H1 (cell line): ENCODE measurements around the gene TEKT5. TPM values are rescaled to one million over a fixed set of nuclear protein-coding genes. Genes with fewer than 3 reads are reported as not detected.

ENCODE experiments used
- CTCF ChIA-PET: fragments of 300-600 bp; sonication (Branson Sonifier 250); formaldehyde crosslinking; loops from one replicate; lab custom pipeline; 2021; ENCODE audit not compliant: partially characterized antibody; lab: Charles Lee
- POLR2A ChIA-PET: fragments of 300-600 bp; sonication (Branson Sonifier 250); formaldehyde crosslinking; loops from one replicate; lab custom pipeline; 2021; ENCODE audit warnings: inconsistent platforms; ENCODE audit not compliant: partially characterized antibody; lab: Charles Lee
- DNase-seq, 2 experiments: peaks; one replicate each; pipeline versions ENCODE4 v3.0.0 to v3.0.0-alpha.2; 2010 to 2022; ENCODE audit warnings: low spot score in 2 of 2, low read depth in 1 of 2, mixed read lengths in 1 of 2
- FAIRE-seq: peaks from 2 replicates; lab custom pipeline; 2011; peaks lifted over from hg19 to GRCh38; lab: Jason Lieb, UNC
- H2AFZ ChIP-seq: 2 replicates; pipeline ENCODE4 v1.8.1; 2012; ENCODE audit warnings: low read length, inconsistent platforms
- H2AK5ac ChIP-seq: 2 replicates; pipeline ENCODE4 v1.6.1; 2013; ENCODE audit warnings: low read depth, low read length
- H2BK120ac ChIP-seq: replicated peaks from 2 replicates; pipeline ENCODE3; 2013; ENCODE audit warnings: low read depth, low read length, inconsistent platforms
- H2BK12ac ChIP-seq: 2 replicates; pipeline ENCODE4 v1.6.1; 2013; ENCODE audit warnings: low read depth, low read length
- H2BK15ac ChIP-seq: 2 replicates; pipeline ENCODE4 v1.6.1; 2013; ENCODE audit warnings: low read length
- H2BK20ac ChIP-seq: 2 replicates; pipeline ENCODE4 v1.6.1; 2013; ENCODE audit warnings: low read length
- H2BK5ac ChIP-seq: 2 replicates; pipeline ENCODE4 v1.6.1; 2013; ENCODE audit warnings: low read depth, low read length
- H3K14ac ChIP-seq: 2 replicates; pipeline ENCODE4 v1.6.1; 2013; ENCODE audit warnings: inconsistent platforms; ENCODE audit not compliant: insufficient read length
- H3K18ac ChIP-seq: 2 replicates; pipeline ENCODE4 v1.6.1; 2013; ENCODE audit warnings: low read length; ENCODE audit errors: extremely low read depth
- H3K23ac ChIP-seq: 2 replicates; pipeline ENCODE4 v1.6.1; 2013; ENCODE audit warnings: inconsistent platforms; ENCODE audit not compliant: insufficient read length
- H3K23me2 ChIP-seq: 2 replicates; pipeline ENCODE4 v1.6.1; 2013; ENCODE audit warnings: low read depth, low read length
- H3K27ac ChIP-seq: 2 replicates; pipeline ENCODE4 v1.6.1; 2011; ENCODE audit warnings: low read depth, low read length, inconsistent platforms
- H3K27me3 ChIP-seq, 4 experiments: replicated peaks in 1 of 4; 1 replicate in 1 of 4; 2 replicates in 3 of 4; pipeline versions ENCODE4 v1.6.1 to v1.8.1; 2011 to 2013; ENCODE audit warnings: low read length in 3 of 4, mild to moderate bottlenecking in 3 of 4, inconsistent platforms in 2 of 4, mixed read lengths in 2 of 4, moderate library complexity in 1 of 4; ENCODE audit not compliant: control insufficient read depth in 3 of 4, insufficient read depth in 3 of 4; ENCODE audit errors: extremely low read depth in 1 of 4
- H3K36me3 ChIP-seq, 4 experiments: 2 replicates each; pipeline versions ENCODE4 v1.6.1 to v1.8.1; 2011 to 2013; ENCODE audit warnings: mild to moderate bottlenecking in 4 of 4, low read length in 3 of 4, moderate library complexity in 2 of 4, control low read depth in 1 of 4, inconsistent platforms in 1 of 4; ENCODE audit not compliant: insufficient read depth in 4 of 4, control insufficient read depth in 2 of 4
- H3K4ac ChIP-seq: replicated peaks from 2 replicates; pipeline ENCODE3; 2013; ENCODE audit warnings: low read length, low read depth, mixed read lengths, inconsistent platforms; ENCODE audit not compliant: insufficient read length
- H3K4me1 ChIP-seq, 4 experiments: replicated peaks in 1 of 4; 1 replicate in 1 of 4; 2 replicates in 3 of 4; pipeline versions ENCODE4 v1.6.1 to v1.8.1; 2011 to 2013; ENCODE audit warnings: low read length in 3 of 4, inconsistent platforms in 2 of 4, mixed read lengths in 1 of 4; ENCODE audit not compliant: insufficient read depth in 4 of 4, control insufficient read depth in 3 of 4
- H3K4me2 ChIP-seq, 2 experiments: 2 replicates each; pipeline versions ENCODE4 v1.6.1 to v1.8.1; 2011 to 2013; ENCODE audit warnings: low read depth in 2 of 2, low read length in 2 of 2, control low read depth in 1 of 2, inconsistent platforms in 1 of 2, mild to moderate bottlenecking in 1 of 2; ENCODE audit not compliant: insufficient read depth in 1 of 2
- H3K4me3 ChIP-seq, 4 experiments: fragments of 200-600, 300-600 bp in 1 of 4; sonication (generic), shearing (Covaris generic), sonication (Bioruptor Twin) in 1 of 4; 2 replicates each; pipeline versions ENCODE4 v1.5.1 to v1.8.1; 2011 to 2016; ENCODE audit warnings: low read length in 4 of 4, low read depth in 3 of 4, control low read depth in 2 of 4, inconsistent platforms in 2 of 4, mild to moderate bottlenecking in 2 of 4, mixed read lengths in 1 of 4, moderate library complexity in 1 of 4; ENCODE audit not compliant: insufficient read depth in 2 of 4; ENCODE audit errors: extremely low read depth in 1 of 4
- H3K56ac ChIP-seq: replicated peaks from 2 replicates; pipeline ENCODE3; 2013; ENCODE audit warnings: low read depth, mild to moderate bottlenecking, mixed read lengths, low read length, inconsistent platforms; ENCODE audit not compliant: insufficient read length
- H3K79me1 ChIP-seq: 2 replicates; pipeline ENCODE4 v1.6.1; 2013; ENCODE audit warnings: low read depth, low read length, control low read depth
- H3K79me2 ChIP-seq, 2 experiments: 2 replicates each; pipeline versions ENCODE4 v1.6.1 to v1.8.1; 2012 to 2013; ENCODE audit warnings: low read length in 2 of 2, mild to moderate bottlenecking in 2 of 2, inconsistent platforms in 1 of 2; ENCODE audit not compliant: insufficient read depth in 2 of 2, control insufficient read depth in 1 of 2
- H3K9ac ChIP-seq, 4 experiments: replicated peaks in 1 of 4; 1 replicate in 1 of 4; 2 replicates in 3 of 4; pipeline versions ENCODE4 v1.6.1 to v1.8.1; 2011 to 2013; ENCODE audit warnings: low read depth in 3 of 4, low read length in 3 of 4, control low read depth in 2 of 4, mild to moderate bottlenecking in 2 of 4, moderate library complexity in 2 of 4, inconsistent platforms in 1 of 4; ENCODE audit errors: extremely low read depth in 1 of 4
- H3K9me3 ChIP-seq, 2 experiments: 2 replicates each; pipeline versions ENCODE4 v1.6.1 to v1.8.1; 2012 to 2013; ENCODE audit warnings: mild to moderate bottlenecking in 2 of 2, moderate library complexity in 2 of 2, control low read depth in 1 of 2, inconsistent platforms in 1 of 2, low read depth in 1 of 2, low read length in 1 of 2, mixed read lengths in 1 of 2; ENCODE audit not compliant: insufficient read depth in 2 of 2
- H4K20me1 ChIP-seq, 2 experiments: replicated peaks in 1 of 2; 2 replicates each; pipeline versions ENCODE3 to v1.8.1; 2011 to 2013; ENCODE audit warnings: inconsistent platforms in 2 of 2, low read length in 2 of 2, mild to moderate bottlenecking in 1 of 2; ENCODE audit not compliant: insufficient read depth in 2 of 2, control insufficient read depth in 1 of 2
- H4K5ac ChIP-seq: 2 replicates; pipeline ENCODE4 v1.6.1; 2013; ENCODE audit warnings: low read length, low read depth, mixed read lengths, inconsistent platforms; ENCODE audit not compliant: insufficient read length
- H4K8ac ChIP-seq: 2 replicates; pipeline ENCODE4 v1.8.0; 2013; ENCODE audit warnings: mild to moderate bottlenecking, moderate library complexity, low read length, inconsistent platforms; ENCODE audit not compliant: insufficient read depth; ENCODE audit errors: extremely low read depth
- H4K91ac ChIP-seq: replicated peaks from 2 replicates; pipeline ENCODE3; 2013; ENCODE audit warnings: low read length, mixed read lengths, inconsistent platforms; ENCODE audit not compliant: insufficient read length
- CREB1 ChIP-seq: IDR thresholded peaks from 2 replicates; pipeline ENCODE4 v1.6.1; 2012; ENCODE audit warnings: inconsistent platforms
- EP300 ChIP-seq, 2 experiments: IDR thresholded peaks; 1 replicate in 1 of 2; 2 replicates in 1 of 2; pipeline ENCODE4 v1.6.1; 2011 to 2012; ENCODE audit warnings: low read depth in 2 of 2, low read length in 2 of 2, mild to moderate bottlenecking in 2 of 2, borderline replicate concordance in 1 of 2, inconsistent platforms in 1 of 2, moderate library complexity in 1 of 2
- FOSL1 ChIP-seq: IDR thresholded peaks from 2 replicates; pipeline ENCODE4 v1.6.1; 2011; ENCODE audit warnings: mild to moderate bottlenecking, low read depth, low read length, moderate library complexity; ENCODE audit not compliant: insufficient read depth
- KDM5A ChIP-seq: fragments of 200-600 bp; IDR thresholded peaks from 2 replicates; pipeline ENCODE4 v1.7.1; 2012; ENCODE audit warnings: mild to moderate bottlenecking, low read length, inconsistent platforms, mixed read lengths
- NRF1 ChIP-seq: IDR thresholded peaks from 2 replicates; pipeline ENCODE4 v1.6.1; 2011; ENCODE audit warnings: mild to moderate bottlenecking, low read depth, low read length, improper control_type of control experiment
- POLR2A ChIP-seq, 2 experiments: IDR thresholded peaks; 1 replicate in 1 of 2; 2 replicates in 1 of 2; pipeline ENCODE4 v1.6.1; 2011; ENCODE audit warnings: low read depth in 2 of 2, low read length in 2 of 2, mild to moderate bottlenecking in 2 of 2; ENCODE audit errors: control extremely low read depth in 1 of 2
- RNF2 ChIP-seq: fragments of 200-900, 300-1000 bp; sonication (generic); IDR thresholded peaks from 2 replicates; pipeline ENCODE4 v1.7.1; 2016; ENCODE audit warnings: borderline replicate concordance, low read depth, mild to moderate bottlenecking, antibody characterized with exemption, low read length; ENCODE audit not compliant: poor library complexity, severe bottlenecking; ENCODE audit errors: missing control alignments
- RXRA ChIP-seq: IDR thresholded peaks from 2 replicates; pipeline ENCODE4 v1.6.1; 2011; ENCODE audit warnings: low read depth, mild to moderate bottlenecking, low read length, moderate library complexity; ENCODE audit not compliant: insufficient read depth
- TAF7 ChIP-seq: optimal IDR thresholded peaks from 2 replicates; pipeline ENCODE3; 2011; ENCODE audit warnings: low read depth, mild to moderate bottlenecking, inconsistent platforms, low read length, moderate library complexity, borderline replicate concordance
- TEAD4 ChIP-seq: IDR thresholded peaks from 2 replicates; pipeline ENCODE4 v1.6.1; 2012; ENCODE audit warnings: low read depth, low read length, inconsistent platforms, mixed read lengths
- WGBS, 2 experiments: shearing (Covaris generic) in 1 of 2; methylation state at CpG; one replicate each; pipeline versions ENCODE4 v1.1.6 to v1.1.7; 2013 to 2015; ENCODE audit warnings: low lambda C conversion rate in 2 of 2, mixed read lengths in 2 of 2, inconsistent platforms in 1 of 2, low coverage in 1 of 2, missing lambda C conversion rate in 1 of 2; ENCODE audit not compliant: insufficient replicate concordance in 2 of 2, insufficient coverage in 1 of 2, insufficient read length in 1 of 2; ENCODE audit errors: extremely low coverage in 1 of 2, missing lambda C conversion rate in 1 of 2; 5-methylcytosine and 5-hydroxymethylcytosine counted together
- polyA plus RNA-seq, 7 experiments: library from polyadenylated mRNA; depleted of rRNA in 3 of 7; stranded (reverse) in 5 of 7; unstranded in 2 of 7; fragments of >200 nt in 5 of 7; fragments of 200-250 nt in 2 of 7; gene quantifications; 1 replicate in 5 of 7; 2 replicates in 1 of 7; 4 replicates in 1 of 7; pipeline versions ENCODE4 v1.2.1 to v1.2.3, GENCODE V29; 2011 to 2013; ENCODE audit warnings: missing spikeins in 2 of 7, mixed read lengths in 2 of 7
- total RNA-seq: library from RNA; stranded (reverse); fragmentation: NEBNext Ultra II Directional; extraction: Animal tissue kit (Norgen Biotek cat#: 25700); gene quantifications from 2 replicates; pipeline ENCODE4 v1.2.1, GENCODE V29; 2021
- TF ChIP-seq, protein P1 (sequence below): IDR thresholded peaks from 2 replicates; pipeline ENCODE4 v1.6.1; 2012; ENCODE audit warnings: inconsistent platforms

TEKT5 gene
- total and polyA plus RNA-seq, 2 of the 8 experiments (the other 6 are each of a cell fraction or from before 2014, with no cell fraction given) = 0.95 TPM; not detected in 1

DNA sequence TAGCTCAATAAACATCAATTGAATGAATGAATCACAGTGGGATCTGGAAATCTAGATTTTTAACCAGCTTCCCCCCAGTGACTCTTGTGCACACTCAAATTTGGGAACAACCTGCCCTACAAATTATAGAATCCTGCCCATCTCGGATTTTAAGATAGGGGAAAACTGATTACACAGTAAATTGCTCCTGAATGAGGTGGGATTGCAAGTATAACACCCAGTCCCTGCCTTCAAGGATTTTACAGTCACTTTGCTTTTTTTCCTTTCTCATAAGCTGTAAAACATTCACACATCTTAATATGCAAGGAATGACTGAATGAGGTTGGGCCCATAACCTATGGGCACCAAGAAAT, 48.5 kb downstream of the TEKT5 start:
- Histone ChIP-seq H2AFZ (no peak overlapping the region), H3K4me3 (no peak overlapping the region), H3K27me3 (no peaks in the 10 kb centered on the region; a peak in 1 of 7 replicates), H2BK12ac (no peak overlapping the region), H2BK20ac (no peak overlapping the region), H3K23ac (no peak overlapping the region), H4K8ac (no peak overlapping the region), H4K20me1 (no peaks in the 10 kb centered on the region), H3K14ac (no peak overlapping the region), H2AK5ac (no peak overlapping the region), H3K4me2 (no peak overlapping the region), H2BK5ac (no peak overlapping the region), H2BK15ac (no peak overlapping the region), H4K5ac (no peak overlapping the region), H4K91ac (no peak overlapping the region), H3K9ac (no peak overlapping the region), H3K23me2 (no peaks in the 10 kb centered on the region), H3K27ac (no peak overlapping the region), H3K4me1 (peaks cover 2 to 15% (median 12%) of the 10 kb centered on the region in 4 experiments; a peak in 4 of 7 replicates), H3K36me3 (no peaks in the 10 kb centered on the region), H3K79me2 (no peaks in the 10 kb centered on the region), H3K9me3 (no peaks in the 10 kb centered on the region), H3K79me1 (no peaks in the 10 kb centered on the region), H2BK120ac (no peak overlapping the region), H3K18ac (no peak overlapping the region), H3K4ac (no peak overlapping the region), H3K56ac (no peak overlapping the region)
- no peak for TF ChIP-seq RXRA
- TF ChIP-seq POLR2A (IDR thresholded peaks at IDR 0.05; ENCODE audit: control extremely low read depth in 1 of 2, low read depth in 2 of 2, low read length in 2 of 2) = no peak
- TF ChIP-seq, protein P1, sequence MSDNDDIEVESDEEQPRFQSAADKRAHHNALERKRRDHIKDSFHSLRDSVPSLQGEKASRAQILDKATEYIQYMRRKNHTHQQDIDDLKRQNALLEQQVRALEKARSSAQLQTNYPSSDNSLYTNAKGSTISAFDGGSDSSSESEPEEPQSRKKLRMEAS = no peak
- TF ChIP-seq KDM5A = no peak
- TF ChIP-seq FOSL1 = no peak
- no peak for TF ChIP-seq TEAD4
- no peak for TF ChIP-seq NRF1
- no peak for TF ChIP-seq RNF2
- TF ChIP-seq CREB1 = no peak
- no peak for TF ChIP-seq TAF7
- TF ChIP-seq EP300 (IDR thresholded peaks at IDR 0.05; ENCODE audit: borderline replicate concordance in 1 of 2, low read depth in 2 of 2, low read length in 2 of 2) = no peak
- FAIRE-seq (no peak), DNase-seq (no peak)
- 76% methylated on average over 1 of the region's 1 CpG; no CpG with 5 or more reads in 1 of the 2 experiments for WGBS, 2 experiments
- CTCF ChIA-PET = interaction anchor here (0.6 to 1.0 kb wide), 3 partner anchors 66 to 162 kb away, joined by 3 to 5 read pairs (median 3); partner anchors contain the start of gene EMP2
- POLR2A ChIA-PET = no interaction called here
